DOHH2 (cell line): Measurements from ENCODE around the gene PAXX.

ENCODE experiments used
- CTCF ChIP-seq: fragments of 200-600 bp; sonication (generic); IDR thresholded peaks from one replicate; pipeline ENCODE4 v1.5.1; 2014; ENCODE audit warnings: antibody characterized with exemption, mild to moderate bottlenecking, low read depth, low read length; ENCODE audit not compliant: poor library complexity, severe bottlenecking
- EZH2phosphoT487 ChIP-seq: fragments of 200-600 bp; sonication (generic); IDR thresholded peaks from 2 replicates; pipeline ENCODE4 v1.6.1; 2017; ENCODE audit warnings: borderline replicate concordance, mild to moderate bottlenecking, antibody characterized with exemption, low read length, moderate library complexity, mixed read lengths

DNA sequence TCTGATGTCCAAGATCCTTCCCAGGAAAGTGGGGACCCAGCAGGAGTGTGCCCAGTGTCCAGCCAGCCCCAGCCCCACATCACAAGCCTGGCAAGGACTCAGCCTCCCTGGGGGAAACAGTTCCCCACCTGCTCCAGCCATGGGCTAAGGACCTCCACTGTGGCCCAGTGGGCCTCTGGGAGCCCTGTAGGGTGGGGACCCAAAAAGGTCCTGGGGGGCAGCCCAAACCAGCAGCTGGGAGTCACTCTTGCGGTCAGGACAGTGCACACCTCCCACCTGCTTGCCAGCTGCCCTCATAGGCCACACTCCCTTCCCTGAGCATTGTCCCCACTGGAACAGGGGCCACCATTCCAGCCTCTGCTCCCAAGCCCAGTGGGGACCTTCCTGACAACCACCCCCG is 34.2 kb downstream of the PAXX start:
- TF ChIP-seq CTCF: no peak
- no peak for TF ChIP-seq EZH2phosphoT487
